Mesenchymal stem cell (in vitro differentiated cells and primary cell): ENCODE data around the gene RBCK1.

Experiments
- DNase-seq: peaks from one replicate; pipeline ENCODE4 v3.0.0-alpha.2; 2013
- H2AFZ ChIP-seq: one replicate; pipeline ENCODE4 v1.6.1; 2013; ENCODE audit warnings: low read depth, mild to moderate bottlenecking, control low read depth, inconsistent platforms, low read length, moderate library complexity
- H2AK5ac ChIP-seq: 2 replicates; pipeline ENCODE4 v1.6.1; 2013; ENCODE audit warnings: low read length, moderate library complexity, mild to moderate bottlenecking, inconsistent platforms; ENCODE audit not compliant: severe bottlenecking
- H2BK120ac ChIP-seq: one replicate; pipeline ENCODE4 v1.6.1; 2013; ENCODE audit warnings: low read depth, mild to moderate bottlenecking, inconsistent platforms, low read length, moderate library complexity
- H2BK12ac ChIP-seq, 2 experiments: one replicate each; pipeline ENCODE4 v1.6.1; 2013; ENCODE audit warnings: inconsistent platforms in 2 of 2, low read length in 2 of 2, mild to moderate bottlenecking in 2 of 2, moderate library complexity in 2 of 2, control low read depth in 1 of 2
- H2BK15ac ChIP-seq: one replicate; pipeline ENCODE4 v1.6.1; 2013; ENCODE audit warnings: mild to moderate bottlenecking, low read depth, inconsistent platforms; ENCODE audit not compliant: poor library complexity, severe bottlenecking
- H2BK5ac ChIP-seq: 2 replicates; pipeline ENCODE4 v1.6.1; 2013; ENCODE audit warnings: low read depth, mild to moderate bottlenecking, low read length, control low read depth, inconsistent platforms; ENCODE audit not compliant: poor library complexity, severe bottlenecking
- H3K14ac ChIP-seq, 2 experiments: one replicate each; pipeline ENCODE4 v1.6.1; 2013; ENCODE audit warnings: inconsistent platforms in 2 of 2, low read length in 2 of 2, control low read depth in 1 of 2, mild to moderate bottlenecking in 1 of 2, moderate library complexity in 1 of 2
- H3K18ac ChIP-seq, 2 experiments: one replicate each; pipeline ENCODE4 v1.6.1; 2013; ENCODE audit warnings: inconsistent platforms in 2 of 2, low read length in 2 of 2, control low read depth in 1 of 2, low read depth in 1 of 2, mild to moderate bottlenecking in 1 of 2
- H3K23ac ChIP-seq, 2 experiments: one replicate each; pipeline ENCODE4 v1.6.1; 2013; ENCODE audit warnings: inconsistent platforms in 2 of 2, low read length in 2 of 2, mild to moderate bottlenecking in 2 of 2, moderate library complexity in 2 of 2, control low read depth in 1 of 2
- H3K27ac ChIP-seq: 2 replicates; pipeline ENCODE4 v1.5.1; 2013; ENCODE audit warnings: mild to moderate bottlenecking, moderate library complexity, low read length, control low read depth, inconsistent platforms; ENCODE audit not compliant: poor library complexity, severe bottlenecking
- H3K27me3 ChIP-seq, 2 experiments: 2 replicates each; pipeline versions ENCODE4 v1.6.1 to v1.7.0; 2013; ENCODE audit warnings: low read length in 2 of 2, mild to moderate bottlenecking in 2 of 2, moderate library complexity in 2 of 2, control low read depth in 1 of 2, inconsistent platforms in 1 of 2; ENCODE audit not compliant: control insufficient read depth in 1 of 2, insufficient read depth in 1 of 2
- H3K36me3 ChIP-seq, 2 experiments: 2 replicates each; pipeline versions ENCODE4 v1.6.1 to v1.7.0; 2013; ENCODE audit warnings: low read length in 2 of 2, control low read depth in 1 of 2, inconsistent platforms in 1 of 2, low read depth in 1 of 2, mild to moderate bottlenecking in 1 of 2; ENCODE audit not compliant: insufficient read depth in 2 of 2, control insufficient read depth in 1 of 2
- H3K4ac ChIP-seq, 2 experiments: one replicate each; pipeline ENCODE4 v1.6.1; 2013; ENCODE audit warnings: inconsistent platforms in 2 of 2, low read length in 2 of 2, mild to moderate bottlenecking in 2 of 2, moderate library complexity in 2 of 2, control low read depth in 1 of 2, low read depth in 1 of 2
- H3K4me1 ChIP-seq: 2 replicates; pipeline ENCODE4 v1.6.1; 2013; ENCODE audit warnings: low read depth, low read length, control low read depth; ENCODE audit not compliant: control insufficient read depth, insufficient read depth
- H3K4me2 ChIP-seq: 2 replicates; pipeline ENCODE4 v1.6.1; 2013; ENCODE audit warnings: low read length, mild to moderate bottlenecking, inconsistent platforms; ENCODE audit not compliant: poor library complexity, severe bottlenecking
- H3K4me3 ChIP-seq, 2 experiments: 2 replicates each; pipeline versions ENCODE4 v1.5.1 to v1.7.0; 2013; ENCODE audit warnings: low read length in 2 of 2, mild to moderate bottlenecking in 2 of 2, control low read depth in 1 of 2, low read depth in 1 of 2; ENCODE audit not compliant: insufficient read depth in 1 of 2
- H3K79me1 ChIP-seq: replicated peaks from 2 replicates; pipeline ENCODE4 v1.6.1; 2013; ENCODE audit warnings: mild to moderate bottlenecking, control low read depth, low read length, inconsistent platforms; ENCODE audit not compliant: poor library complexity, severe bottlenecking
- H3K9ac ChIP-seq: 2 replicates; pipeline ENCODE4 v1.7.0; 2013; ENCODE audit warnings: mild to moderate bottlenecking, low read length, moderate library complexity
- H3K9me3 ChIP-seq: 2 replicates; pipeline ENCODE4 v1.7.0; 2013; ENCODE audit warnings: mild to moderate bottlenecking, low read length; ENCODE audit not compliant: control insufficient read depth
- H4K8ac ChIP-seq: one replicate; pipeline ENCODE4 v1.6.1; 2013; ENCODE audit warnings: inconsistent platforms, mild to moderate bottlenecking, low read length, moderate library complexity
- H4K91ac ChIP-seq: one replicate; pipeline ENCODE4 v1.6.1; 2013; ENCODE audit warnings: mild to moderate bottlenecking, low read length, inconsistent platforms
- WGBS: methylation state at CpG from one replicate; pipeline ENCODE4 v1.1.7; 2013; ENCODE audit warnings: mixed read lengths; 5-methylcytosine and 5-hydroxymethylcytosine counted together

Gene RBCK1

DNA sequence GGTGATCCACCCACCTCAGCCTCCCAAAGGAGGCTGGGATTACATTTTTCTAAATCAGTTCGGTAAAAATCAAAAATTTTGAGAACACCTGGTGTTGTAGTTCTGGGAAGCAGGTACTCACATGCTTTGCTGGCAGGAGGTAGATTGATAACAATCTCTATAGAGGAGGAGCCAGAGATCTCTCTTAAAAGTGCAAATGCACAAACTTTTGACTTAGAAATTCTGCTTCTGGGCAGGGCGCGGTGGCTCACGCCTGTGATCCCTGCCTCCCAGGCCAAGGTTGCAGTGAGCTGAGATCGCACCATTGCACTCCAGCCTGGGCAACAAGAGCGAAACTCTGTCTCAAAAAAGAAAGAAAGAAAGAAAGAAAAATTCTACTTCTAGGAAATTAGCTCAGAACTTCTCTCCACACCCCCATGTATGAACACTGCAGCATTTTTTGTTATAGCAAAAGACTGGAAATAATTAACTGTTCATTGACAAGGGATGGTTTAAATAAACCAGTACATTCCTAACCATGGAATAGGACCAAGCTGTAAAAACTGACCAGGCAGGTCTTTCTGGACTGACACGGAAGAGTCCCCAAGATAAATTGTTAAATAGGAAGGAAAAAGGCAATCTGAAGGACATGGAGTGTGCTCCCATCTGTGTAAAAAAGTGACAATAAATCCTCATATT lies 41.9 kb upstream of the RBCK1 start:
- H3K18ac ChIP-seq = no peak overlapping the region
- H3K14ac ChIP-seq = no peak overlapping the region
- no peak overlapping the region for H2BK15ac ChIP-seq
- no peaks in the 10 kb centered on the region for H3K9me3 ChIP-seq
- no peak for DNase-seq
- peak overlapping the region; percentile 62 for H2BK120ac ChIP-seq
- H3K79me1 ChIP-seq = no peaks in the 10 kb centered on the region
- no peak overlapping the region for H2BK12ac ChIP-seq
- no peak overlapping the region for H4K91ac ChIP-seq
- WGBS = 84% methylated on average over 4 of the region's 7 CpGs
- H3K36me3 ChIP-seq = no peaks in the 10 kb centered on the region
- H2AFZ ChIP-seq = no peak overlapping the region
- no peak overlapping the region for H3K4me3 ChIP-seq
- no peak overlapping the region for H3K4ac ChIP-seq
- H3K27me3 ChIP-seq = no peaks in the 10 kb centered on the region
- H2BK5ac ChIP-seq = no peak overlapping the region
- H3K9ac ChIP-seq = no peak overlapping the region
- no peak overlapping the region for H3K4me2 ChIP-seq
- H3K27ac ChIP-seq = no peak overlapping the region
- no peak overlapping the region for H3K23ac ChIP-seq
- H3K4me1 ChIP-seq = peaks cover 18% of the 10 kb centered on the region
- H4K8ac ChIP-seq = no peak overlapping the region
- H2AK5ac ChIP-seq = no peak overlapping the region

DNA sequence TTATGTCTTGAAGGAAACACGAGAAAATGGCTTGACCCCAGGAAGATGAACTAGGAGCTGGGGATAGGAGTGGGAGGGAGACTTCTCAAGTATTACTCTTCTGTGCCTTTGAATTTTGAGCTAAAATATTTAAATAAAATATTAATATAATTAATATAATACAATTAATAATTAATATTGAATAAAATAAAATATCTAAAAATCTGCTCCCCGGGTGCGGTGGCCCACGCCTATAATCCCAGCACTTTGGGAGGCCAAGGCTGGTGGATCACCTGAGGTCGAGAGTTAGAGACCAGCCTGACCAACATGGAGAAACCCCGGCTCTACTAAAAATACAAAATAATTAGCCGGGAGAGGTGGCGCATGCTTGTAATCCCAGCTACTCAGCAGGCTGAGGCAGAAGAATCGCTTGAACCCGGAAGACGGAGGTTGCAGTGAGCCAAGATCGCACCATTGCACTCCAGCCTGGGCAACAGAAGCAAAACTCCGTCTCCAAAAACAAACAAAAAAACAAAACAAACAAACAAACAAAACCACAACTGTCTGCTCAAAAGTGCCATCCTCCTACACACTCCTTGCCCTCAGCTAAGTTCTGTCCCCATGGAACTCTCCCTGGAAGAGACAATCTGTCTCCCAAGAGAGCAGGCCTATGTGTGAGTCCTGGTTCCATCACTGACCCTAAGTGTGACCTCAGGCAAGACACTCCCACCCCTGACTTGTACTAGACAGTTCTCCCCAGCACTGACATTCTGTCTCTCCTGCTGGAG lies 41.2 kb upstream of the RBCK1 start:
- no peak overlapping the region for H3K27ac ChIP-seq
- H2AK5ac ChIP-seq = no peak overlapping the region
- H3K79me1 ChIP-seq = no peaks in the 10 kb centered on the region
- no peaks in the 10 kb centered on the region for H3K36me3 ChIP-seq
- no peaks in the 10 kb centered on the region for H3K9me3 ChIP-seq
- H2BK120ac ChIP-seq = peak overlapping the region; percentile 64
- H2BK12ac ChIP-seq = peak overlapping the region in 1 of 2 experiments; percentile 38
- no peak overlapping the region for H4K91ac ChIP-seq
- no peak overlapping the region for H3K23ac ChIP-seq
- H3K4me1 ChIP-seq = peaks cover 19% of the 10 kb centered on the region
- no peak for DNase-seq
- no peak overlapping the region for H3K9ac ChIP-seq
- H2BK15ac ChIP-seq = peak overlapping the region; percentile 23
- WGBS = 90% methylated on average over 13 of the region's 13 CpGs
- H3K4me3 ChIP-seq = no peak overlapping the region
- no peak overlapping the region for H2BK5ac ChIP-seq
- H3K18ac ChIP-seq = peak overlapping the region in 1 of 2 experiments; percentile 18
- no peak overlapping the region for H2AFZ ChIP-seq
- H3K14ac ChIP-seq = no peak overlapping the region
- no peak overlapping the region for H3K4me2 ChIP-seq
- H3K27me3 ChIP-seq = no peaks in the 10 kb centered on the region
- H3K4ac ChIP-seq = no peak overlapping the region
- no peak overlapping the region for H4K8ac ChIP-seq

DNA sequence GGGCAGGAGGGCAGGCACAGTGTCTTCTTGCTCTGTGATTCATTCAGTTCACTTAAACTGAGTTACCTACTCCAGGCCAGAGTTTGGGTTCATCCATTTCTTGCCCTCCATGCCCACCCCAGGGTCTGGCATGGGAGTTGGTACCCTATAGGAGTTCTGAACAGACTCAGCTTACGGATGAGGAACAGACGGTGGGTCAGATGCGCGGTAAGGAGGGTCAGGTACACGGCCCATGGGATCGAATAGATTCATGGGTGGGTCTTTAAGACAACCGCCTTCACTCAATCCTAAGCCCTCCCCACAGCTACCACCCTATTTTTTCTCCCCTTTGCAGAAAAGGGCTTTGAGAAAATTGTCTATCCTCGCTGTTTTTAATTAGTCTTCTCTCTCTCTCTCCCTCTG lies 40.6 kb upstream of the RBCK1 start:
- peak overlapping the region; percentile 18 to 19 for H3K18ac ChIP-seq
- H3K4me3 ChIP-seq = no peak overlapping the region
- no peak for DNase-seq
- no peak overlapping the region for H3K9ac ChIP-seq
- H3K4me1 ChIP-seq = peaks cover 18% of the 10 kb centered on the region
- peak overlapping the region; percentile 64 for H2BK120ac ChIP-seq
- no peak overlapping the region for H4K8ac ChIP-seq
- no peak overlapping the region for H2AFZ ChIP-seq
- H3K4ac ChIP-seq = no peak overlapping the region
- no peak overlapping the region for H3K14ac ChIP-seq
- no peaks in the 10 kb centered on the region for H3K27me3 ChIP-seq
- no peaks in the 10 kb centered on the region for H3K9me3 ChIP-seq
- peak overlapping the region; percentile 23 for H2BK15ac ChIP-seq
- H3K27ac ChIP-seq = no peak overlapping the region
- no peak overlapping the region for H2BK5ac ChIP-seq
- H2AK5ac ChIP-seq = no peak overlapping the region
- no peak overlapping the region for H3K23ac ChIP-seq
- H4K91ac ChIP-seq = no peak overlapping the region
- WGBS = 81% methylated on average over 8 of the region's 8 CpGs
- no peaks in the 10 kb centered on the region for H3K79me1 ChIP-seq
- H2BK12ac ChIP-seq = peak overlapping the region in 1 of 2 experiments; percentile 38
- no peak overlapping the region for H3K4me2 ChIP-seq
- H3K36me3 ChIP-seq = no peaks in the 10 kb centered on the region

DNA sequence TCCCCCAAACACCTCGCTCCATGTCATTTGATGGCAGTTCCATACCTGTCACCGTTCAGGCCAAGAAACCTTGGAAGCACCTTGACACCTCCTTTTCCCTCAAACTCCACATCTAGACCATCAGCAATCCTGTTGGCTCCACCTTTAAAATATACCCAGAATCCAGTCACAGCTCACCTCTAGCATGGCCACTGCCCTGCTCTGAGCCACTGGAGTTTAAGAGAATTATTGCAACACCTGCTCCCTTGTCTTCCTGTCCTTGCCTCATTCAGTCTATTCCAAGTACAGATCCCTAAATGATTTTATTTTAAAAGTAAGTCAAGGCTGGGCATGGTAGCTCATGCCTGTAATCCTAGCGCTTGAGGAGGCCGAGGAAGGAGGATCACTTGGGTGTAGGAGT lies 39.2 kb upstream of the RBCK1 start:
- H3K9me3 ChIP-seq = no peaks in the 10 kb centered on the region
- peak overlapping the region in 1 of 2 experiments; percentile 70 for H2BK12ac ChIP-seq
- no peak overlapping the region for H2AFZ ChIP-seq
- H3K9ac ChIP-seq = no peak overlapping the region
- H2BK5ac ChIP-seq = no peak overlapping the region
- peak overlapping the region in 1 of 2 experiments; percentile 48 for H3K4ac ChIP-seq
- WGBS = 97% methylated on average over 4 of the region's 4 CpGs
- no peaks in the 10 kb centered on the region for H3K36me3 ChIP-seq
- no peak overlapping the region for H3K4me3 ChIP-seq
- no peaks in the 10 kb centered on the region for H3K27me3 ChIP-seq
- no peak overlapping the region for H2BK120ac ChIP-seq
- no peak overlapping the region for H3K4me2 ChIP-seq
- no peak overlapping the region for H3K27ac ChIP-seq
- peak overlapping the region; percentile 2 for H2BK15ac ChIP-seq
- no peak overlapping the region for H3K18ac ChIP-seq
- H3K79me1 ChIP-seq = no peaks in the 10 kb centered on the region
- DNase-seq = no peak
- no peak overlapping the region for H3K14ac ChIP-seq
- H2AK5ac ChIP-seq = no peak overlapping the region
- peaks cover 19% of the 10 kb centered on the region for H3K4me1 ChIP-seq
- no peak overlapping the region for H3K23ac ChIP-seq
- no peak overlapping the region for H4K91ac ChIP-seq
- H4K8ac ChIP-seq = no peak overlapping the region
